GM21825 (cell line): ENCODE data around the gene FIZ1.
"Not testable (repeated sequence)": the region's sequence is repeated elsewhere in the genome, so short reads cannot be mapped to it uniquely, and the experiment has no call there.

ENCODE experiments used
- ATAC-seq: cut with Tn5 transposase; IDR thresholded peaks from one replicate; pipeline ENCODE4 v1.9.1; 2021; ENCODE audit warnings: mild to moderate bottlenecking, moderate library complexity; ENCODE audit not compliant: unreplicated experiment

FIZ1 gene

GRCh38 chr19:55578031-55578760, 21.1 kb downstream of the FIZ1 start:
- no peak for ATAC-seq

DNA sequence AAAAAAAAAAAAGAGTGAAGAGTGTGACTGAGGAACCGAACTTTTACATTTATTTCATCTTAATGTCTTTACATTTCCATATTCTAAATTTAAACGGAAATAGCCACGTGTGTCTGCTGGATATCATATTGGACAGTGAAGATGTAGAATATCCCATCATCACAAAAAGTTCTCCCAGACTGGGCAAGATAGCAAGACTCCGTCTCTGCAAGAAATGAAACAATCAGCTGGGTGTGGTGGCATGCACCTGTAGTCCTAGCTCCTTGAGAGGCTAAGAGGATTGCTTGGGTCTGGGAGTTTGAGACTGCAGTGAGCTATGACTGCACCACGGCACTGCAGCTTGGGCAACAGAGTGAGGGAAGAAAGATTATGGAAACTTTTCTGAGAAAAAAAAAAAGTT, 22.6 kb downstream of the FIZ1 start:
- no peak for ATAC-seq

DNA sequence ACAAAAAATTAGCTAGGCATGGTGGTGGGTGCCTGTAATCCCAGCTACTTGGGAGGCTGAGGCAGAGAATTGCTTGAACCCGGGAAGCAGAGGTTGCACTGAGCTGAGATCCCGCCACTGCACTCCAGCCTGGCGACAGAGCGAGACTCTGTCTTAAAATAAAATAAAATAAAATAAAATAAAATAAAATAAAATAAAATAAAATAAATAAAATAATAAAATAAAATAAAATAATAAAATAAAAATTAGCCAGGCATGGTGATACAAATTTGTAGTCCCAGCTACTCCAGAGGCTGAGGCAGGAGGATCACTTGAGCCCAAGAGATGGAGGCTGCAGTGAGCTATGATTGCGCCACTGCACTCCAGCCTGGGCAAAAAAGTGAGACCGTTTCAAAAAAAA, 25.4 kb downstream of the FIZ1 start:
- not testable (repeated sequence) for ATAC-seq

GRCh38 chr19:55569477-55569876, 29.8 kb downstream of the FIZ1 start:
- ATAC-seq, result not testable (repeated sequence)

GRCh38 chr19:55567708-55568328, 31.5 kb downstream of the FIZ1 start:
- no peak for ATAC-seq

GRCh38 chr19:55566823-55567222, 32.5 kb downstream of the FIZ1 start:
- no peak for ATAC-seq

GRCh38 chr19:55563261-55563690, 36.0 kb downstream of the FIZ1 start:
- no peak for ATAC-seq

GRCh38 chr19:55559684-55560083, 39.6 kb downstream of the FIZ1 start:
- no peak for ATAC-seq

GRCh38 chr19:55554741-55555152, 44.6 kb downstream of the FIZ1 start:
- no peak for ATAC-seq

- ATAC-seq, result no peak
Observed at GRCh38 chr19:55554302-55554701, 45.0 kb downstream of the FIZ1 start.

GRCh38 chr19:55553217-55554182, 45.8 kb downstream of the FIZ1 start:
- ATAC-seq, result no peak

- no peak for ATAC-seq
Observed at GRCh38 chr19:55552620-55553019, 46.7 kb downstream of the FIZ1 start.

DNA sequence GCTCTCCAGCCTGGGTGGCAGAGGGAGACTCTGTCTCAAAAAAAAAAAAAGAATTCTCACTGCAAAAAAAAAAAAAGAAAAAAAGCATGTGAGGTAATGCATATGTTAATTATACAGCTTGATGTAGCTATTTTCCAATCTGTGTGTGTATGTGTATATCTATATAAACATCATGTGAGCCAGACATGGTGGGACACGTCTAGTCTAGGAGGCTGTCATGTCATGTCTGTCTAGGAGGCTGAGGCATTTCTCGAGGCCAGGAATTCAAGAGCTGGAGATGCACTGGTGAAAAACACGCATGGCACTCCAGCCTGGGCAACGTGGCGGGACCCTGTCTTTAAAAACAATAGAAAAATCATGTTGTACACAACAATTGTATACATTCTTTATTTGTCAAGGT, 47.1 kb downstream of the FIZ1 start:
- ATAC-seq, result no peak

GRCh38 chr19:55550321-55550650, 49.0 kb downstream of the FIZ1 start:
- no peak for ATAC-seq

- no peak for ATAC-seq
Observed at GRCh38 chr19:55549500-55550320, 49.6 kb downstream of the FIZ1 start.

- ATAC-seq, result no peak
Observed at GRCh38 chr19:55546822-55547614, 52.3 kb downstream of the FIZ1 start.

GRCh38 chr19:55546011-55546410, 53.3 kb downstream of the FIZ1 start:
- ATAC-seq, result no peak

DNA sequence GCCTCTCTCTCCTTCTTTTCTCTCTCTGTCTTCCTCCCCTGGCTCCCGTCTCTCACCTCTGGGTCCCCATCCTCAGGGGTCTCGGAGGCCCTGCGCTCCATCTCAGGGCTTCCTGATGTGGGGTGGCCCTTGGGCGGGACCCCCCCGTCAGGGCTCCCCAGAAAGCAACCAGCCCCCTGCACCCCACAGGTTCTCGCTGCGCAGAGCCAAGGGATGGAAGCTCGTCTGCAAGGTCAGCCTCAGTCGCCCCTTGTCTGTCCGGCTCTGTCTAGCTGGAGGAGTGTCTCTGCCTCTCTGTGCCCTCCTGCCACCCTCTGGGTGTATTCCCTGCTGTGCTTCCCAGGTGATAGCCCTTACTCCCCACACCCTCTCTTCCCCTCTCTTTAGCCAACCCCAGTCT, 53.9 kb downstream of the FIZ1 start, which contains the start of gene SBK3:
Gene SBK3 (minus strand): TSS at position 101 of the 400 bp plus-strand sequence. CDS start 0 bp downstream, at position 101.
- no peak for ATAC-seq

DNA sequence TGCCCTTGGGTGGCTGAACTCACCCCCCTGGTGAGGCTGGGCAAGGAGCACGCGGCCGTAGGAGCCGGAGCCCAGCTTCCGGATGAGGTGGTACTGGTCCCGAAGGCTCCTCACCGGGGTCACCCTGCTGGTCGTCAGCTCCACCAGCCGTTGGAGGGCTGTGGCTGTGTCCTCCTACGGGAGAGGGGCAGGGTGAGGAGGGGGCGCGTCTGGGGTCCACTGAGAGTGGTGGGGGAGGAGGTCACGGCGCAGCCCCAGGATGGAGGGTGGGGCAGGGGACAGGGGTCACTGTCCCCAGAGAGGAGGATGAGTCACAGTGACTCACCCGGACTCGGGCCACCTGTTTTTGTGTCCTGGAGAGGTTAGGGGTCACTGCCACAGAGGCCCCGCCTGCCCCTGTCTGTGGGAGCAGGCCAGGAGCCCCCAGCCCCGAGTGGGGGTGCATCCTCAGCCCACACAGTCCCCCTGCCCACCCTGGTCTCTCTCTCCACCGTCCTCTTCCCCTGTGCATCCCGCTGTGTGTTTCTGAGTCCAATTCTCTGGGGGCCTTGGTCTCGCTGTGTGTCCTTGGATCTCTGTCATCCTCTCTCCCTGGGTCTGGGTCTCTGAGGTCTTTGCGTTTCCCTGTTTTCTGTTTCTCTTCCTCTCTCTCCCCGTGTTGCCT, 54.4 kb downstream of the FIZ1 start:
- ATAC-seq, result no peak
